CD4-positive, alpha-beta T cell treated with Interleukin-6 for 4 hours (primary cell): ENCODE results near the gene ATG7.
"Not testable (repeated sequence)": the region's sequence is repeated elsewhere in the genome, so short reads cannot be mapped to it uniquely, and the experiment has no call there.

ENCODE experiments used
- DNase-seq: peaks from one replicate; pipeline ENCODE4 v3.0.0-alpha.2; 2020; ENCODE audit warnings: mixed read lengths

ATG7 gene

GRCh38 chr3:11511606-11512005 lies 239.4 kb downstream of the ATG7 start:
- DNase-seq: not testable (repeated sequence)

GRCh38 chr3:11513125-11513816 lies 241.1 kb downstream of the ATG7 start:
- DNase-seq: not testable (repeated sequence)

GRCh38 chr3:11513817-11514135 lies 241.6 kb downstream of the ATG7 start:
- DNase-seq: no peak

GRCh38 chr3:11514191-11514821 lies 242.1 kb downstream of the ATG7 start:
- DNase-seq: no peak

GRCh38 chr3:11517601-11518000 lies 245.4 kb downstream of the ATG7 start:
- DNase-seq: no peak

DNA sequence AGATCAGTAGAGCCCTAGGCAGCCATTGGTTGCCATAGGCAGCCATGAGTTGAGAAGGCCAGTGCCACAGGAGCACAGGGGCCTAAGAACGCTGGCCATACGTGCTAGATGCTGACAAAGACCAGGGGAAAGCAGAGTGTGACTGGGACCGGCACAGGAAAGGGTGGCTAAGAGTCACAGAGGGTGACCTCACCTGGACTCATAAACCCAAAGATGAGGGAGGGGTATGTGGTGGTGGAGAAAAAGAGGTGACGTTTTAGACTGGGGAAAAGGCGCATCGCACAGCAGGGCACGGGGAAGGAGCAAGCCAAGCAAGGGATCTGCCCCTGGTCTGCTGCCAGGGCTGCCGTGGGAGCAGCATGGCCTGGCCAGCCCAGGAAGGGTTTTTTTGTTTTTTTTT lies 249.0 kb downstream of the ATG7 start:
- no peak for DNase-seq

GRCh38 chr3:11522398-11522715 lies 250.2 kb downstream of the ATG7 start:
- no peak for DNase-seq

- no peak for DNase-seq
Measured at GRCh38 chr3:11522953-11523571, 250.9 kb downstream of the ATG7 start.

GRCh38 chr3:11523572-11524101 lies 251.4 kb downstream of the ATG7 start:
- no peak for DNase-seq

GRCh38 chr3:11526121-11526520 lies 253.9 kb downstream of the ATG7 start:
- not testable (repeated sequence) for DNase-seq

- DNase-seq: no peak
Measured at GRCh38 chr3:11529281-11529680, 257.1 kb downstream of the ATG7 start.

GRCh38 chr3:11530153-11530721 lies 258.0 kb downstream of the ATG7 start:
- no peak for DNase-seq

DNA sequence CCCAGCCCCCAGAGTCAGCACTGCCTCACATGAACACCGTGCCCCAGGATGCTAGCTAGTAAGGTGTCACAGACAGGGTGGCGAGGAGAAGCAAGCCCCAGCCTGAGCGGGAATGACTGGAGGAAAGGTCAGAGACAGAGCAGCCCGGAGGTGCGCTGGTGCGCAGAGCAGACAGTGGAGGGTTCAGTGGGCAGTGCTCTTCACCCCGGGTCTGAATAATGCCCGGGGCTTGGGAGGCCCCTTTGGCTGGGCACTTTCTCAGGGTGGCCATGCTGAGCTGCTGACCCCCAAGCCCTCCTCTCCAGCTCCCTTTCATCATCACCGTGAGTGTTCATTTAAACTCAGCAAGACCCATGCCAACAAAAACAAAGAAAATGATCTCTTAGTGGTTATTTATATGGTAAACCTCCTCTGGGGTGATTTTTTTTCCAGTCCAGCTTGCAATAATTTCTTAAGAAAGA lies 260.8 kb downstream of the ATG7 start:
- DNase-seq: no peak

DNA sequence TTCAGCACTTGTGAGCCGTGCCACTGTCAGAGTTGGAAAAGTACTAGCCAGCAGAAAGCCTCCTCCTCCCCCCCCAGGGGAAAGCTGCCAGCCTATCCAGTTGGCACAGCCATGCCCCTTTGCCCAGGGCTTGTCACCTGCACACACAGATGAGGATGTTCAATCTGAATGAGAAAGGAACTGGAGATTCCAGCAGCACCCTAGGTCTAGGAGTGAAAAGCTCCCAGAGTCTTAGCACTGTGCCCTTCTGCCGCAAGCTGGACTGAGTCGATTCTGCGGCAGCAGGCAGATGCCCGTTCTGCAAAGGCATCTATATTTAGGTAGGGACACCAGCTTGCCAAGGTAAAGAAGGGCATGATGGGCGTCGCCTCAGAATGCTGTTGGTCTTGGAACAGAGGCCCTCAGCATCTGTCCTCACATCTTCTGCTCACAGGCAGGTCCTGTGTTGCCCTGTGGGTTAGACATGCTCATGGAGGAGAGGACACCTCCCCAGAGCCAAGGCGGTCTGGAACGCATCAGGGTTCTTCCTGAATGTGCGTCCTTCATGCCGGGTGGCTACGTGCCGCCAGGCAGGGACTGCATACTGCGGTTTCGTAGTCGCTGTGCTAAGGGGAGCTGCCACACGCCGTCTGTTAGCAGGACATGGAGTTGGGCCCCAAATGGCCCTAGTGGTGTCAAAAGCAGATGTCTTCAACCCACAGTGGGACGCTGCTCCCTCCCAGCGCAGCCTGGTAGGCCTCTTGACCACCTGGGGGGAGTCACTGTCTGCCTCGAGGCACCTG lies 262.0 kb downstream of the ATG7 start:
- no peak for DNase-seq

DNA sequence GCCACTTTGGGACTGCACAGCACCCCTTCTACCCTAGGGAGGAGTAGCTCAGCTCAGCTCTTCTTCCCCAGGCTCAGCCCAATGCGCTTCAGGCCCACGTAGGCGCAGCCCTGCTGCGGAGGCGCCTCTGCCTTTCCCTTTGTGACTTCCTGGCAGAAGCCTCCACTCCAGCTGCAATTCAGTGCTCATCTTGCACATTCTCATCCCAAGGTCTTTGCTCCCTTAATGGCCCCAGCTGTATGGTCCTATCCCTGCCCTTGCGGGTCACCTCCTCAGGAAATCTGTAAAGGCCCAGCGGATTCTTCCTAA lies 262.6 kb downstream of the ATG7 start:
- DNase-seq: no peak

- DNase-seq: no peak
Measured at GRCh38 chr3:11535243-11535960, 263.2 kb downstream of the ATG7 start.

- DNase-seq: no peak
Measured at GRCh38 chr3:11536132-11536935, 264.1 kb downstream of the ATG7 start.

DNA sequence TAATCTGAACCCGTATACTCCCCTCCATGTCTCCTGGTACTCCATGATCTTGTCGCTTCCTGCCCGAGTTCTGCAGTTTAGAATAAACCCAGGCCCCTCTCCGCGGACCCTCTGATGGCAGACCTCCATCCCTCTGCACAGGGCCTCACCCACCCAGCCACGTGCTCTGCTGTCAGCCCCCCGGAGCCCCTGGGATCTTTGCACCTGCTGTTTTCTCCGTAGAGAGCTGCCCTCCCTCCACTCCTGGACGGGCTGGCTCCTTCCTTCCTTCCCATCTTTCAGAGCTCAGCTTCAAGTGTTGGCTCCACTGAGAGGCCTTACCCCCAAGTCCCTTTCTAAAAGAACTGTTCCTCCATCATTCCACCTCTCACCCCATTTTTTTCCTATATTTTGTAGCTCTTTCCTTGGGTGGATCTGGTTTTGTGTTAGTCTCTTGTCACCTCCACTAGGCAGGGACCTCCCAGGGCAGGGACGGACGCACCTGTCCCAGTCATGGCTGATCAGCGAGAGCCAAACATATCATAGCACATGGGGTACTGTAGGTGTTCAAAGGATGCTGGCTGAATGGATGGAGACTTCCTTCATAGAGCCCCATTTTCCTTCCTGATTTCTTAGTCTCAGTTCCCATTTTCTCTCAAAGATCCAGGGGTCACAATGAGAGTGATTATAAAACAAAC lies 264.9 kb downstream of the ATG7 start:
- DNase-seq: no peak

GRCh38 chr3:11538581-11538980 lies 266.4 kb downstream of the ATG7 start:
- no peak for DNase-seq

GRCh38 chr3:11539218-11539617 lies 267.0 kb downstream of the ATG7 start:
- DNase-seq: no peak

DNA sequence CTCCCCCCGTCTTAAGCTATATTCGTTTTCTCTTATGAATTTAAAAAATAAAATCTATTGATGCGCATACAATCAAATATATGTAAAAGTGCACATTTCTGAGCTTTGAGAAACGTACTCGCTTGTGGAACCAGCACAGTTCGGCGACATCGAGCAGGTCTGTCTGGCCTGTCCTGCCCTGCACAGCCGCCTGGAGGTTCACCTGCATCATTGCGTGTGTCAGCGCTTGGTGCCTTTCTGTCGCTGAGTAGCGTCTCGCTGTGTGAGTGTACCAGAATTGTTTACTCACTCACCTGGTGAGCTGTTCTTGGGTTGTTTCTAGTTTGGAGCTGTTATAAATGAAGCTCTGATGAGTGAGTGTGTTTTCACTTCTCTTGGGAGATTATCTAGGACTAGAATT lies 267.5 kb downstream of the ATG7 start:
- no peak for DNase-seq
